Fibroblast of skin of right biceps (primary cell): ENCODE results near the gene ZBTB4.
A peak's percentile ranks its signal among the peaks of the same experiment; 100 is the strongest.

Experiments
- DNase-seq: peaks from one replicate; pipeline ENCODE4 v3.0.0-alpha.2; 2013

ZBTB4 gene

DNA sequence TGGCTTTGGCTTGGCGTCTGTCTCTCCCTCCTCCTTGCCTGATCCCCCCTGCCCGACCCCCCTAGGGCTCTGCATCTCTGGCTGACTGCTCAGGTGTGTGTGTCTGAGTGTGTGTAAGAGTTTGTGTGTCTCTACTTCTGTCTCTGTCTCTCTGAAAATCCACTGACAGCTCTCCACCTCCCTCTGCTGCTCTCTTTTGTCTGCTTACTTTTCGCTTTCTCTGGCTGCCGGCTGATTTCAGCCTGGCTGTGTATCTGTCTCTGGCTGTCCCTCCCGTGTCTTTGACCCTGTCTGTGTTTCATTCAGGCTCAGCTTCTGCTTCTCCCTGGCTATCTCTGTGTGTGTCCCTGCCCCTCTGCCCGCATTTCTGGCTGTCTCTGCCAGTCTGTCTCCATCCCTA, 63.1 kb downstream of the ZBTB4 start:
- no peak for DNase-seq

- DNase-seq: no peak
These were observed 63.6 kb downstream of the ZBTB4 start for GRCh38 chr17:7415784-7416183.

GRCh38 chr17:7414837-7415236, 64.6 kb downstream of the ZBTB4 start:
- DNase-seq: no peak

DNA sequence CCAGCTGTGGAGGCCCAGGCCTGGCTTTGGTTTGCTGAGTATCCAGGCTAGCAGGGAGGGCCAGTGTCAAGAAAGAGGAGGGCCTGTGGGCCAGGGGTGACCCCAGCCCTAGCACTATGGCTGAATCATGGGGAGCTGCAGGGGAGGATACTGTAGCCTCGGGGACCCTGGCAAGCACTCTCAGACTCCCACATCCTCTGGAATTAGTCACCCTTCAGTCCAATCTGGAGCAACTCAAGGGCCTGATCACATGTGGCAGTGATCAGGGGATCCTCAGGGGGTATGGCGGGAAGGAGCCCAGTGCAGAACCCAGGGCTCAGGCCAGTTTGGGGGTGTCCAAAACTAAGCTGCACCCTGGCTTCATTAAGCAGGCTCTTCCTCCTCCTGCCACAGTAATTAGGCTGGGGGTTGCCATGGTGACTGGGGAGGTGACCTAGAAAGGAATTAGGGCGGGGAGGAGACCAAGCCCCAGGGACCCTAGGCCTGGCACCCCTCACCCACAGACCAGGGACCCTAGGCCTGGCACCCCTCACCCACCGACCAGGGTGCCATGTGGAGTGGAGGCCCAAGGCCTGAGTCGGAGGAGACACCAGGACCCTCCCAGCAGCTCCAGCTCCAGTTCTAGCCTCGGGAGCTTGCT, 66.0 kb downstream of the ZBTB4 start:
- peak; percentile 49 for DNase-seq

DNA sequence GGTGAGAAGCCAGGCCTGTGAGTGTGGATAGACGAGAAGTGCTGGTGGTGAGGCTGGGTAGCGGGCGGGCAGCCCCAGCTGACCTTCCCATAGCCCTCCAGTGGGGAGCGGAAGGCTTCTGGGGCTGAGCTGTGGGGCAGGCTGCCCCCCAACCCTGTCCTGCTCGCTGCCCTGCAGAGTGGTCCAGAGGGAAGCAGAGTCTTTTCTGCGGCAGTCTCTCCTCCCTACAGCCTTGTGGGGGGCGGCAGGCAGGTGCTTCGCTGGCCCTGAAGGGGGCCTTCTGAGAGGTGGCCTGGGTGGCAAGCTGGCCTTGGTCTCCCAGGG, 68.0 kb downstream of the ZBTB4 start:
- no peak for DNase-seq

GRCh38 chr17:7410634-7411426, 68.6 kb downstream of the ZBTB4 start:
- no peak for DNase-seq

- DNase-seq: no peak
These were observed 69.7 kb downstream of the ZBTB4 start for GRCh38 chr17:7409716-7410115.
